GM19043 (cell line): ENCODE measurements around the gene CDHR1.
A peak's percentile ranks its signal among the peaks of the same experiment; 100 is the strongest.

Experiments
- ATAC-seq: cut with Tn5 transposase; IDR thresholded peaks from one replicate; pipeline ENCODE4 v1.9.1; 2021; ENCODE audit warnings: low read depth; ENCODE audit not compliant: unreplicated experiment

The CDHR1 gene

GRCh38 chr10:84196941-84197340, 2.6 kb downstream of the CDHR1 start:
- no peak for ATAC-seq

GRCh38 chr10:84197643-84198042, 3.3 kb downstream of the CDHR1 start:
- ATAC-seq = no peak

- no peak for ATAC-seq
Measured at GRCh38 chr10:84198206-84198915, 4.0 kb downstream of the CDHR1 start.

- no peak for ATAC-seq
Measured at GRCh38 chr10:84200537-84201243, 6.4 kb downstream of the CDHR1 start.

- no peak for ATAC-seq
Measured at GRCh38 chr10:84201244-84201606, 6.9 kb downstream of the CDHR1 start.

- ATAC-seq = no peak
Measured at GRCh38 chr10:84201682-84202081, 7.3 kb downstream of the CDHR1 start.

GRCh38 chr10:84202349-84202748, 8.0 kb downstream of the CDHR1 start:
- no peak for ATAC-seq

- ATAC-seq = peak; percentile 55
Measured at GRCh38 chr10:84204122-84204521, 9.8 kb downstream of the CDHR1 start.

- ATAC-seq = no peak
Measured at GRCh38 chr10:84204610-84205009, 10.3 kb downstream of the CDHR1 start.

GRCh38 chr10:84205049-84205852, 10.9 kb downstream of the CDHR1 start:
- peak; percentile 72 for ATAC-seq

GRCh38 chr10:84205853-84206525, 11.7 kb downstream of the CDHR1 start:
- no peak for ATAC-seq

- no peak for ATAC-seq
Measured at GRCh38 chr10:84208023-84208422, 13.7 kb downstream of the CDHR1 start.

- no peak for ATAC-seq
Measured at GRCh38 chr10:84211566-84211965, 17.2 kb downstream of the CDHR1 start.

- ATAC-seq = no peak
Measured at GRCh38 chr10:84212014-84212413, 17.7 kb downstream of the CDHR1 start.

GRCh38 chr10:84213076-84213475, 18.7 kb downstream of the CDHR1 start:
- ATAC-seq = no peak

- ATAC-seq = no peak
Measured at GRCh38 chr10:84214046-84214572, 19.8 kb downstream of the CDHR1 start.

- peak; percentile 85 for ATAC-seq
Measured at GRCh38 chr10:84214612-84215235, 20.4 kb downstream of the CDHR1 start.

- no peak for ATAC-seq
Measured at GRCh38 chr10:84216834-84217233, 22.5 kb downstream of the CDHR1 start.

GRCh38 chr10:84217746-84218145, 23.4 kb downstream of the CDHR1 start:
- ATAC-seq = no peak

GRCh38 chr10:84221916-84222315, 27.6 kb downstream of the CDHR1 start:
- ATAC-seq = no peak
